Tibial nerve (tissue), 4 donors: ENCODE measurements around the gene PARN. TPM values are rescaled to one million over a fixed set of nuclear protein-coding genes. Genes with fewer than 3 reads are reported as not detected.

Experiments used
- DNase-seq, 2 donors: peaks; one replicate each; pipeline ENCODE4 v3.0.0-alpha.2; 2019; ENCODE audit warnings: low spot score in 2 of 2
- H3K27ac ChIP-seq, 4 donors: fragments of 200-600 bp; sonication (generic) in 3 of 4; one replicate each; pipeline ENCODE4 v1.5.1; 2017 to 2019; ENCODE audit warnings: mild to moderate bottlenecking in 1 of 4
- H3K27me3 ChIP-seq, 2 donors: fragments of 200-600 bp; sonication (generic) in 1 of 2; one replicate each; pipeline versions ENCODE4 v1.5.1 to v1.6.0; 2017 to 2019
- H3K36me3 ChIP-seq, 3 donors: fragments of 200-600 bp; sonication (generic); one replicate each; pipeline ENCODE4 v1.5.1; 2018 to 2019
- H3K4me1 ChIP-seq, 4 donors: fragments of 200-600 bp; sonication (generic) in 3 of 4; one replicate each; pipeline ENCODE4 v1.5.1; 2017 to 2019
- H3K4me3 ChIP-seq, 4 donors: fragments of 200-600 bp; sonication (generic) in 3 of 4; one replicate each; pipeline ENCODE4 v1.5.1; 2017 to 2019; ENCODE audit warnings: mild to moderate bottlenecking in 1 of 4, moderate library complexity in 1 of 4
- H3K9me3 ChIP-seq, 4 donors: fragments of 200-600 bp; sonication (generic) in 3 of 4; one replicate each; pipeline ENCODE4 v1.5.1; 2017 to 2019
- CTCF ChIP-seq, 5 experiments: fragments of 200-600 bp in 3 of 5; fragments of 450-650 bp in 2 of 5; sonication (generic) in 3 of 5; IDR thresholded peaks; one replicate each; pipeline ENCODE4 v1.5.1; 2016 to 2019; ENCODE audit warnings: antibody characterized with exemption in 5 of 5, mild to moderate bottlenecking in 3 of 5, moderate library complexity in 2 of 5
- EP300 ChIP-seq, 2 donors: sonication (generic); formaldehyde crosslinking; IDR thresholded peaks; one replicate each; pipeline ENCODE4 v1.6.1; 2017; ENCODE audit warnings: antibody characterized with exemption in 2 of 2, mild to moderate bottlenecking in 1 of 2
- POLR2A ChIP-seq, 2 donors: fragments of 450-650 bp; IDR thresholded peaks; one replicate each; pipeline ENCODE4 v1.6.1; 2017; ENCODE audit warnings: antibody characterized with exemption in 2 of 2, mild to moderate bottlenecking in 2 of 2, moderate library complexity in 2 of 2
- WGBS, 2 donors: methylation state at CpG; one replicate each; pipeline ENCODE4 v1.1.5; 2018; 5-methylcytosine and 5-hydroxymethylcytosine counted together
- total RNA-seq, 4 donors: library from RNA; depleted of rRNA; stranded (reverse); fragments of >200 nt; gene quantifications; one replicate each; pipeline ENCODE4 v1.1.0, GENCODE V29; 2016

The PARN gene
- total RNA-seq, 4 donors from 2014 or later: 36.5 to 49.8 (median 40.6) TPM

GRCh38 chr16:14505846-14506245 is 124.2 kb downstream of the PARN start:
- H3K27ac ChIP-seq: no peak overlapping the region
- H3K4me3 ChIP-seq: no peak overlapping the region
- TF ChIP-seq POLR2A (IDR thresholded peaks at IDR 0.05) (no peak), EP300 (IDR thresholded peaks at IDR 0.05) (no peak), CTCF (IDR thresholded peaks at IDR 0.05) (no peak)
- no peak for DNase-seq
- WGBS, 2 donors: 68 to 77% methylated on average over 2 of the region's 2 CpGs
- H3K4me1 ChIP-seq: peaks cover 0 to 24% (median 11%) of the 10 kb centered on the region in 4 donors
- peaks cover 0 to 4% (median 0%) of the 10 kb centered on the region in 3 donors for H3K36me3 ChIP-seq
- no peaks in the 10 kb centered on the region for H3K9me3 ChIP-seq
- H3K27me3 ChIP-seq: no peaks in the 10 kb centered on the region

- Histone ChIP-seq H3K4me1 (peaks cover 0 to 30% (median 11%) of the 10 kb centered on the region in 4 donors), H3K4me3 (no peak overlapping the region), H3K27ac (peak overlapping the region in 1 of 4 donors; percentile 73)
Measured at GRCh38 chr16:14502932-14503741, 126.9 kb downstream of the PARN start.

GRCh38 chr16:14502256-14502875 is 127.7 kb downstream of the PARN start:
- Histone ChIP-seq H3K36me3 (peaks cover 0 to 2% (median 0%) of the 10 kb centered on the region in 3 donors), H3K4me3 (no peak overlapping the region), H3K9me3 (no peaks in the 10 kb centered on the region), H3K27me3 (no peaks in the 10 kb centered on the region), H3K27ac (peak overlapping the region in 3 of 4 donors; percentile 5 to 73 (median 65)), H3K4me1 (peaks cover 0 to 33% (median 13%) of the 10 kb centered on the region in 4 donors)
- 60 to 63% methylated on average over 4 of the region's 4 CpGs for WGBS, 2 donors
- TF ChIP-seq POLR2A (IDR thresholded peaks at IDR 0.05): no peak
- TF ChIP-seq CTCF (IDR thresholded peaks at IDR 0.05): no peak
- no peak for TF ChIP-seq EP300 (IDR thresholded peaks at IDR 0.05)
- DNase-seq: no peak

More at GRCh38 chr16:14502932-14503741, 126.9 kb downstream of the PARN start:
- 90 to 95% methylated on average over 9 of the region's 9 CpGs for WGBS, 2 donors
- peaks cover 0 to 4% (median 0%) of the 10 kb centered on the region in 3 donors for H3K36me3 ChIP-seq
- H3K9me3 ChIP-seq: no peaks in the 10 kb centered on the region
- no peak for TF ChIP-seq CTCF (IDR thresholded peaks at IDR 0.05)
- no peak for TF ChIP-seq POLR2A (IDR thresholded peaks at IDR 0.05)
- no peak for TF ChIP-seq EP300 (IDR thresholded peaks at IDR 0.05)
- no peaks in the 10 kb centered on the region for H3K27me3 ChIP-seq
- DNase-seq: no peak

GRCh38 chr16:14501331-14502255 is 128.5 kb downstream of the PARN start:
- WGBS, 2 donors: 29 to 33% methylated on average over 9 of the region's 9 CpGs
- DNase-seq: peak; percentile 72 to 83
- H3K9me3 ChIP-seq: no peaks in the 10 kb centered on the region
- H3K27me3 ChIP-seq: no peaks in the 10 kb centered on the region
- TF ChIP-seq CTCF (IDR thresholded peaks at IDR 0.05) (no peak), POLR2A (IDR thresholded peaks at IDR 0.05) (no peak), EP300 (IDR thresholded peaks at IDR 0.05) (peak in 1 of 2 donors; percentile 80)
- peak overlapping the region in 2 of 4 donors; percentile 65 to 73 for H3K27ac ChIP-seq
- H3K4me1 ChIP-seq: peaks cover 0 to 41% (median 15%) of the 10 kb centered on the region in 4 donors
- H3K4me3 ChIP-seq: no peak overlapping the region
- H3K36me3 ChIP-seq: no peaks in the 10 kb centered on the region
